ENCODE results near the gene CDCP1. TPM values are rescaled to one million over a fixed set of nuclear protein-coding genes. Genes with fewer than 3 reads are reported as not detected.
A peak's percentile ranks its signal among the peaks of the same experiment; 100 is the strongest.

CDCP1 gene
- total RNA-seq, 6 experiments from 2014 or later: 0.31 to 2.7 (median 0.83) TPM

GRCh38 chr3:45064512-45065372 lies 81.4 kb downstream of the CDCP1 start:
- no peaks in the 10 kb centered on the region for H3K36me3 ChIP-seq
- DNase-seq: no peak
- H3K4me1 ChIP-seq: no peaks in the 10 kb centered on the region
- H3K4me3 ChIP-seq: no peak overlapping the region
- intact Hi-C loops (cut with DNase I): no loop called here
- no peaks in the 10 kb centered on the region for H3K9me3 ChIP-seq
- ATAC-seq: peak; percentile 65 to 77 (median 68)
- H3K27ac ChIP-seq: peak overlapping the region in 2 of 3 donors; percentile 41 to 43
- no peaks in the 10 kb centered on the region for H3K27me3 ChIP-seq
- 23% methylated on average over 12 of the region's 12 CpGs for WGBS (ENCODE audit: insufficient coverage, low coverage, low lambda C conversion rate, missing lambda C conversion rate)
- TF ChIP-seq POLR2A (IDR thresholded peaks at IDR 0.05) (no peak), CTCF (IDR thresholded peaks at IDR 0.05) (no peak)

- Histone ChIP-seq H3K27me3 (no peaks in the 10 kb centered on the region), H3K4me1 (no peaks in the 10 kb centered on the region), H3K4me3 (no peak overlapping the region), H3K27ac (peak overlapping the region in 1 of 3 donors; percentile 8), H3K36me3 (no peaks in the 10 kb centered on the region), H3K9me3 (no peaks in the 10 kb centered on the region)
- intact Hi-C loops (cut with DNase I): no loop called here
- 90% methylated on average over 1 of the region's 1 CpG for WGBS (ENCODE audit: insufficient coverage, low coverage, low lambda C conversion rate, missing lambda C conversion rate)
- TF ChIP-seq CTCF (IDR thresholded peaks at IDR 0.05) (no peak), POLR2A (IDR thresholded peaks at IDR 0.05) (no peak)
- DNase-seq: no peak
- ATAC-seq: no peak
Measured at GRCh38 chr3:45062697-45063070, 83.5 kb downstream of the CDCP1 start.

- Histone ChIP-seq H3K9me3 (no peaks in the 10 kb centered on the region), H3K4me3 (no peak overlapping the region), H3K4me1 (no peaks in the 10 kb centered on the region), H3K36me3 (no peaks in the 10 kb centered on the region), H3K27ac (no peak overlapping the region), H3K27me3 (no peaks in the 10 kb centered on the region)
- WGBS (ENCODE audit: insufficient coverage, low coverage, low lambda C conversion rate, missing lambda C conversion rate): 26% methylated on average over 4 of the region's 4 CpGs
- DNase-seq (no peak), ATAC-seq (no peak)
- TF ChIP-seq POLR2A (IDR thresholded peaks at IDR 0.05) (no peak), CTCF (IDR thresholded peaks at IDR 0.05) (no peak)
- intact Hi-C loops (cut with DNase I): no loop called here
Measured at GRCh38 chr3:45060165-45060892, 85.8 kb downstream of the CDCP1 start.

GRCh38 chr3:45059132-45059531 lies 87.0 kb downstream of the CDCP1 start:
- Histone ChIP-seq H3K27ac (no peak overlapping the region), H3K4me3 (no peak overlapping the region), H3K27me3 (no peaks in the 10 kb centered on the region), H3K36me3 (no peaks in the 10 kb centered on the region), H3K9me3 (no peaks in the 10 kb centered on the region), H3K4me1 (no peaks in the 10 kb centered on the region)
- intact Hi-C loops (cut with DNase I): no loop called here
- DNase-seq (no peak), ATAC-seq (no peak)
- 79% methylated on average over 2 of the region's 2 CpGs for WGBS (ENCODE audit: insufficient coverage, low coverage, low lambda C conversion rate, missing lambda C conversion rate)
- TF ChIP-seq POLR2A (IDR thresholded peaks at IDR 0.05) (no peak), CTCF (IDR thresholded peaks at IDR 0.05) (no peak)

Data from right lobe of liver (tissue), 6 donors.